Inferior parietal cortex (tissue), 1 donor: ENCODE data around the gene GPBP1.

ENCODE experiments used
- DNase-seq: peaks from one replicate; pipeline ENCODE4 v3.0.0-alpha.2; 2016; ENCODE audit errors: extremely low spot score

GPBP1 gene

GRCh38 chr5:57210633-57211032 is 36.8 kb downstream of the GPBP1 start:
- no peak for DNase-seq

- DNase-seq = no peak
Measured at GRCh38 chr5:57211039-57211438, 37.2 kb downstream of the GPBP1 start.

DNA sequence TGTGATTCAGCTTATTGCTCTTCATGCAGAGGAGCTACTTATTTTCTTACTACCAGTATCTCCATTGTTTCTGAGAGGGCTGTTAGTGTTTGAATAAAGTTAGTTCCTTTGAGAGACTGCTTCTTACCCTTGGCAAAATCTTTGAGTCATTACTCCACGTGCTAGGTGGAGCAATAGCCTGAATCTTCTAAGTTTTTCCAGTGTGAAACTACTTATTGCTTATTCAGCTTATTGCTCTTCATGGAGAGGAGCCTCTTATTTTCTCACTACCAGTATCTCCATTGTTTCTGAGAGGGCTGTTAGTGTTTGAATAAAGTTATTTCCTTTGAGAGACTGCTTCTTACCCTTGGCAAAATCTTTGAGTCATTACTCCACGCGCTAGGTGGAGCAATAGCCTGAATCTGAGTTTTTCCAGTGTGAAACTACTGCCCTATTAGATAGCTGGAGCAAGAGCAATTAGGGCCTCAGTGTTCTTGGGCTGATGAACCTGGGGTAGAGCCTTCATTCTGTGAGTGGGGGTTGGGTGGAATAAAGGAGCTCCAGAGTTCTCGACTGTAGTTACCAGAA is 41.9 kb downstream of the GPBP1 start:
- DNase-seq = no peak

- no peak for DNase-seq
Measured at GRCh38 chr5:57216714-57217113, 42.9 kb downstream of the GPBP1 start.

DNA sequence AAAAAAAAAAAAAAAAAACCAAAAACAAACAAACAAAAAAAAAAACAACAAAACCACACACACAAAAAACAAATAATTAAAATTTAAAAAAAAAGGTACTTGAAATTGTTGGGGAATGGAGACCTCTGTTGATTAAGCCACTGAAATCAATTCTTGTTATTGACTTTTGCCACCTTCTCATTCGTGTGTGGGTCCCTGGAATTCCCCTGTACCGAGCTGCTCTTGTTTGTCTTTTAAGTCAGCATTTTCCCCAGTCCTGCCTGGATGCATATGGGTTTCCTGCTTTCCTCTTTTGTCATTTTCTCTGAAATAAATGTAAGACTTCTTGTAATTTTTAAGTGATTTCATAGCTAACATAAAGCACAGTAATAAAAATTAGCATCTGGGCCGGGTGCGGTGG is 45.5 kb downstream of the GPBP1 start:
- DNase-seq = no peak

DNA sequence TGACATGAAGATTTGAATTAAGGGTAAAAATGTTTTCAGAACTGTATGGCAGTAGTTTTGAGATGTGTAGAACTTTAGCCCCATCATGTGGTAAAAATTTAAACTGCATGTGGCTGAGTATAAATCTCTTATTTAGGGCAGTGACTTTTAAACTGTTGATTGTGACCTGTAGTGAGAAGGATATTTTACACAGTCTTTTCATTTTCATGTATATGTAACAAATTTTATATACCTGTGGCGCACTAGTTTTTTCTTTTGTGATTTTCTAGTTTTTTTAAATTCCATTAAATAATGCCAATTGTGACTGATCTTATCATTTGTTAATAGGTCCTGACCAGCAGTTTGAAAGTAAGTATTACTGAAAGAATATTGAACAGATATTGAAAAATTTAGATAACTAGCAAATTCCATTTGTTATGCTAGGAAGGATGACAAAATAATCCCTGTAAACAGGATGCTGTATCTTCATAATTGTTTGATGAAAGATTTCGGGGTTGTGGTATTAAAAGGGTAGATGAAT is 47.2 kb downstream of the GPBP1 start:
- DNase-seq = peak; percentile 89

DNA sequence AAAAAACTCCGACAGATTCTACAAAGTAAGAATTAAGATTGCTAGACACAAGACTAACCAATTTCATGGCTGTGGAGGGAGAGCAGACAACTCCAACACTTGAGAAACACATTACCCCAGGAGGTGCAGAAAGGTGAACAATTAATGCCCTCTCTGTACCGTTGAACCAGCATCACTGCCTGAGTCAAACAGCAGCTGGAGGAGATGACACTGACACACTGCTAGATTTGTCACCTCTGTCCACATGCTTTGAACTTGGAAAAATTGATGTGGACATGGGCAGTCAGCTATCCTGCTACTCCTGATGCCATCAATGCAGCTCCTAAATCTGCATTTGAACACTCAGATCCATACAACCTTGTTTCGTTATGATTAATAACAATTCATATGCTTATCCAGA is 51.7 kb downstream of the GPBP1 start:
- DNase-seq = no peak

GRCh38 chr5:57229313-57229712 is 55.5 kb downstream of the GPBP1 start:
- no peak for DNase-seq

DNA sequence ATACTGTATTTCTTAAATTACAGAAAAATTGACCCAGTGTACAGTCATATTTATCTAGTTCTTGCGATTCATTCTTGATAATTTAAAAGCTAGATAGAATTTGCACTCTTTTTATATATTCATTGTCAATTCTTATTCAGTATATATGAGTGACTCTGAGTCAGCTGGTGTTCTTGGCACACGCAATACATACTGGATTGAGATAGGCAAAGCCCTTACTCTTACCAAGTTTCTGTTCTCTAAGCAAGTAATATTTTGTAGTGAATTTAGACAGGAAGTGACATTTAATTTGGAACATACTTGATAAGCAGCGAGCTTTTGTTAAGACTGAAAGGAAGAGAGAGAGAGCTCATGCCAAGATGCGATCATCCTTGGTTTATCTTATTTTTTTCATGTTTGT is 57.7 kb downstream of the GPBP1 start:
- no peak for DNase-seq

DNA sequence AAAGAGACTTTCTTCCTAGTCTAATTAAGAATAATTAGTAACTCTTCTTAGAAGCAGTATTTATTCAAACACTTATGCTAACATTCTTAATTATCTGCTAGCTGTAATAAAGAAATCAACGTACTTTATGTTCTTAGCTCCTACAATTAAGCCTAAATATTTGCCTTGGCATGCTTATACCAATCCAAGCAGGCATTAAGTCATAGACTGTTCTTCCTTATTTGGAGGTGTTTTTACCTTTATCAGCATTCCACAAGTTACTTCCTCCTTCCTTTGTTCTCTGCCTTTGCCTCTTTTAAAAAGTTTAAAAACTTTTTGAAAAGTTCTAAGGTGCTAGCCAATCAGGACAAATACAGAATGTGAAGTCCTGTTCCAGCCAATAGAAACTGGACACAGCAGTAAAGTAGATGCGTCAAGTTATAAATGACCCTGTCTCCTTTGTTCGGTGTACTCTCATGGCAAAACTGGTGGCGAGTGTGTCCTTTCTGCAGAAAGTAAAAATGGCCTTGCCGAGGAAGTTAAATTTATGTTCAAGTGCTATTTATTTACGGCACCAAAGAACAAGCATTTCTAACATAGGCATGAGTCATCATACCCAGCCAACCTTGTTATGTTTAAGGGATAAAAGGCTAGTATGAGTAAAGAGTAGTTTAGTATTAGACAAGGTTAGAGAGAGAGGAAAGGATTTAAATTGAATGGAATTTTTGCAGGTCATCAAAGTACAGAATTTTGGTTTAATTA is 58.6 kb downstream of the GPBP1 start:
- no peak for DNase-seq

- DNase-seq = no peak
Measured at GRCh38 chr5:57243286-57244137, 69.7 kb downstream of the GPBP1 start.

DNA sequence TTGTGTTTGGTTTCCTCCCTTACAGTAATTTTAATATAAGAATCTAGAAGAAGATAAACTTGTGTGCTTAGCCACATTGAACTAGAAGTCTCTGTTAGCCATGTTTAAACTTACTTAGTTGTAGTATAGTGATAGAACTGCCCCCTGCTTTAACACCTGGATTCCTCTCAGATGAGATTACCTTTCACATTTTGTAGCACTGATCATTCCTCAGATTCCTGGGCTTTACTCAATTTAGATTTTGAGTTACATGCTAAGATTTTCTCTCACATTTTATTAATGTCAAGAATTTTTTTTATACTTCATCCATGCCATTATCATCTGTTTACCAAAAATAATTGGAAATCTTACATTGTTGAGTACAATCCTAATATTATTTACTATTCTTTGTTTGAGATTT is 70.5 kb downstream of the GPBP1 start:
- no peak for DNase-seq

- no peak for DNase-seq
Measured at GRCh38 chr5:57246426-57246825, 72.6 kb downstream of the GPBP1 start.

DNA sequence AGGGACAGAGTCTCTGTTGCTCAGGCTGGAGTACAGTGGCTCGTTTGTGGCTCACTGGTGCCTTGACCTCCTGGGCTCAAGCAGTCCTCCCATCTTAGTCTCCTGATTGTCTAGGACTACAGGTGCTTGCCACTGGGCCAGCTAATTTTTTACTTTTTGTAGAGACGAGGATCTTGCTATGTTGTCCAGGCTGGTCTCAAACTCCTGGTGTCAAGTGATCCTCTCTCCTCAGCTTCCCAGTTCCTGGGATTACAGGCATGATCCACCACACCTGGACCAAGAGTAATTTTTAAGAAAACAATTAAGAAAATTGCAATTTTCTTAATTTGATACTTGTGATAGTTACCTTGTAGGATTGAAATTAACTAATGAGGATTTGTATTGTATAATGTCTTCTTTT is 73.9 kb downstream of the GPBP1 start:
- DNase-seq = no peak

DNA sequence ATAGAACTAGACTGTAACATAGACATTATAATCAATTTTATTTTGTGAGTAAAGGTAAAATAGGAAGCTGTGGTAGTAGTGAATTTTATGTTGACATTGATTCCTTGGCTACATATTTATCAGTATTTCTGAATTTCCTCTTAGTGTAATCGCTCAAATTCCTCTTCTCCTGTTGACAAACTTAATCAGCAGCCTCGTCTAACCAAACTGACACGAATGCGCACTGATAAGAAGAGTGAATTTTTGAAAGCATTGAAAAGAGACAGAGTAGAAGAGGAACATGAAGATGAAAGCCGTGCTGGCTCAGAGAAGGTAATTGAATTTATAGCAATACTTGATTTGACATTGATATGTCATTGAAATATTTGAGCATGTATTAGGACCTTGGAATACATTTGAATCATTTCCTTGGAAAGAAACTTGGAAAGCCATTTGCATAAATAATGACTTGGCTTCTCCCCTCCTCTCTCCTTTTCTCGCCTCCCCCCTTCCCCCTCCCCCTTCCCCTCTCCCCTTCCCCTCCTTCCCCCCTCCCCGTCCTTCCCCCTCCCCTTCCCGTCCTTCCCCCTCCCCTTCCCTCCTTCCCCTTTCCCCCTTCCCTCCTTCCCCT is 75.5 kb downstream of the GPBP1 start:
- DNase-seq = no peak

GRCh38 chr5:57258052-57258451 is 84.2 kb downstream of the GPBP1 start:
- no peak for DNase-seq

- DNase-seq = no peak
Measured at GRCh38 chr5:57258943-57259342, 85.1 kb downstream of the GPBP1 start.

DNA sequence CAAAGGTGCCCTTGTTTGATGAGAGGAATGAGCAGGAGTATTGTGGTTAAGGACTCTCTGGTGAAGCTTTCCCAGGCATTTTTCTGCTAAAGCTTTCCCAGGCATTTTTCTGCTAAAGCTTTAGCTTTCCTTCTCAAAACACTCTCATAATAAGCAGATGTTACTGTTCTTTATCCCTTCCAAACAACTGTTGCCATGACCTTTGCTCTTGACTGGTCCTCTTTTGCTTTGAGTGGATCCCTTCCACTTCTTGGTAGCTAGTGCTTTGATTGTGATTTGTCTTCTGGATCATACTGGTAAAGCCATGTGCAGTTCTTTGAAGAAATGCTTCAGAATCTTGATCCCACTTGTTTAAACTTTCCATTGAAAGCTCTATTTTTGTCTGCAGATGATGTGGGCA is 85.8 kb downstream of the GPBP1 start:
- no peak for DNase-seq

DNA sequence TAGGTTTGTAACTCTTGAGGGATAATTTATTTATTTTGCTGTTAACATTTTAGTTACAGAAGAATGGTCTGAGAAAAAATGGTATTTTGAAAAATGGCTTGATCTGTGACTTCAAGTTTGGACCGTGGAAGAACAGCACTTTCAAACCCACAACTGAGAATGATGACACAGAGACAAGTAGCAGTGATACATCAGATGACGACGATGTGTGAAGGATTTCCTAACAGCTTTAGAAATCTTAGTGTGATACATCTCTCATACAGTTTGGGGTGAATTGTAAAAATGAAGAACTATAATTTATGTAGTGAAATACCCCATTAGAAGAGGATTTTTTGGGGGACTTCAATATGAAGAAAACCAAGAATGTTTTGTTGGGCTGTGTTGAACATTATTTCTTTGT is 88.7 kb downstream of the GPBP1 start:
- no peak for DNase-seq

- no peak for DNase-seq
Measured at GRCh38 chr5:57267805-57268204, 93.9 kb downstream of the GPBP1 start.

GRCh38 chr5:57276353-57276752 is 102.5 kb downstream of the GPBP1 start:
- DNase-seq = no peak

DNA sequence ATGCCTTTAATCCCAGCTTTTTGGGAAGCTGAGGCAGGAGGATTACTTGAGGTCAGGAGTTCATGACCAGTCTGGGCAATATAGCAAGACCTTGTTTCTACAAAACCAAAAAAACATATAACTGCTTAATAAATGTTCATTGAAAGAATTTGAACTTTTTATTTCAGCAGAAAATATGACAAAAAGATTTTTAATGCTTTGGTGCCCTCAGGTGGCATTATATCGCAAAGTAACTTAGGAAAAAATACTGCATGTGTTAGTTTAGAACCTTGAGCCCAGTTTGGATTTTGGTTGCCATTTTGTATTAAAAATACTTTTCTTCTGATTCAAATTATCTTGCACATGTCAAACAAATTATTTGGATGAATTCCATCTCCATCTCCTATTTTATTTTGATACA is 103.2 kb downstream of the GPBP1 start:
- DNase-seq = no peak
